NB4 (cell line): ENCODE data around the gene ANKRD2.
"Not testable (repeated sequence)": the region's sequence is repeated elsewhere in the genome, so short reads cannot be mapped to it uniquely, and the experiment has no call there.

Experiments used
- DNase-seq: peaks from one replicate; pipeline ENCODE4 v3.0.0; 2010; ENCODE audit warnings: low read depth
- H3K4me3 ChIP-seq: one replicate; pipeline ENCODE4 v1.5.1; 2011; ENCODE audit warnings: mild to moderate bottlenecking, low read depth, low read length, moderate library complexity
- CTCF ChIP-seq: IDR thresholded peaks from one replicate; pipeline ENCODE4 v1.5.1; 2012; ENCODE audit warnings: low read depth, low read length
- MAX ChIP-seq: IDR thresholded peaks from 2 replicates; pipeline ENCODE4 v1.6.1; 2011; ENCODE audit warnings: low read depth, low read length
- MYC ChIP-seq: IDR thresholded peaks from 2 replicates; pipeline ENCODE4 v1.6.1; 2011; ENCODE audit warnings: low read depth, low read length
- POLR2A ChIP-seq: IDR thresholded peaks from 2 replicates; pipeline ENCODE4 v1.6.1; 2011; ENCODE audit warnings: mild to moderate bottlenecking; ENCODE audit not compliant: insufficient read length; ENCODE audit errors: extremely low read depth

The ANKRD2 gene

GRCh38 chr10:97549587-97550322 is 22.8 kb upstream of the ANKRD2 start:
- TF ChIP-seq POLR2A, result no peak
- no peak for TF ChIP-seq MAX
- no peak for TF ChIP-seq MYC
- TF ChIP-seq CTCF, result no peak
- no peak overlapping the region for H3K4me3 ChIP-seq
- DNase-seq, result no peak

- no peak overlapping the region for H3K4me3 ChIP-seq
- TF ChIP-seq MYC (no peak), POLR2A (no peak), MAX (no peak), CTCF (no peak)
- DNase-seq, result no peak
Measured at GRCh38 chr10:97550336-97551149, 22.0 kb upstream of the ANKRD2 start.

GRCh38 chr10:97551271-97551670 is 21.3 kb upstream of the ANKRD2 start:
- TF ChIP-seq POLR2A (no peak), CTCF (no peak), MAX (no peak), MYC (no peak)
- DNase-seq, result no peak
- no peak overlapping the region for H3K4me3 ChIP-seq

GRCh38 chr10:97553575-97554031 is 19.0 kb upstream of the ANKRD2 start:
- peak; percentile 71 for DNase-seq
- H3K4me3 ChIP-seq, result no peak overlapping the region
- peak; percentile 93 for TF ChIP-seq CTCF
- TF ChIP-seq POLR2A, result no peak

GRCh38 chr10:97554336-97554735 is 18.2 kb upstream of the ANKRD2 start:
- not testable (repeated sequence) for H3K4me3 ChIP-seq, DNase-seq

- not testable (repeated sequence) for H3K4me3 ChIP-seq, DNase-seq
Measured at GRCh38 chr10:97555541-97555940, 17.0 kb upstream of the ANKRD2 start.

- H3K4me3 ChIP-seq, DNase-seq: not testable (repeated sequence)
Measured at GRCh38 chr10:97560731-97561381, 11.7 kb upstream of the ANKRD2 start.

- not testable (repeated sequence) for H3K4me3 ChIP-seq, DNase-seq
Measured at GRCh38 chr10:97561386-97562077, 11.0 kb upstream of the ANKRD2 start.

GRCh38 chr10:97562329-97562728 is 10.2 kb upstream of the ANKRD2 start:
- not testable (repeated sequence) for DNase-seq, H3K4me3 ChIP-seq
